WTC11 (cell line): ENCODE measurements around the gene AKR7A2. TPM values are rescaled to one million over a fixed set of nuclear protein-coding genes. Genes with fewer than 3 reads are reported as not detected.
A peak's percentile ranks its signal among the peaks of the same experiment; 100 is the strongest.

Source experiments
- ELF4 ChIP-seq: sonication (generic); formaldehyde crosslinking; IDR thresholded peaks from 2 replicates; pipeline ENCODE4 v1.8.1; 2022; ENCODE audit warnings: low read depth, mild to moderate bottlenecking, moderate library complexity, missing genetic modification reagents
- EMX1 ChIP-seq: fragments of 250-450 bp; sonication (Bioruptor Pico); IDR thresholded peaks from 2 replicates; pipeline ENCODE4 v1.8.0; 2021; ENCODE audit warnings: mild to moderate bottlenecking
- ETV6 ChIP-seq: sonication (generic); formaldehyde crosslinking; IDR thresholded peaks from 2 replicates; pipeline ENCODE4 v1.8.1; 2022; ENCODE audit warnings: mild to moderate bottlenecking, missing genetic modification reagents
- FOXK1 ChIP-seq: sonication (generic); formaldehyde crosslinking; IDR thresholded peaks from 2 replicates; pipeline ENCODE4 v1.8.0; 2022; ENCODE audit warnings: mild to moderate bottlenecking, moderate library complexity, missing genetic modification reagents
- GRHL2 ChIP-seq: fragments of 250-450 bp; sonication (Bioruptor Pico); IDR thresholded peaks from 2 replicates; pipeline ENCODE4 v1.8.0; 2022; ENCODE audit warnings: mild to moderate bottlenecking, moderate library complexity; ENCODE audit not compliant: insufficient replicate concordance, severe bottlenecking
- GTF2I ChIP-seq: fragments of 250-450 bp; sonication (Bioruptor Pico); conservative IDR thresholded peaks from 2 replicates; pipeline ENCODE4 v1.4.0; 2021; ENCODE audit warnings: mild to moderate bottlenecking
- HMGA2 ChIP-seq: fragments of 250-450 bp; sonication (Bioruptor Pico); IDR thresholded peaks from 2 replicates; pipeline ENCODE4 v1.4.0; 2021; ENCODE audit warnings: mild to moderate bottlenecking, moderate library complexity
- JUN ChIP-seq: sonication (generic); formaldehyde crosslinking; IDR thresholded peaks from 2 replicates; pipeline ENCODE4 v1.8.0; 2023; ENCODE audit warnings: mild to moderate bottlenecking, missing genetic modification reagents
- NFE2L1 ChIP-seq: sonication (generic); formaldehyde crosslinking; IDR thresholded peaks from 2 replicates; pipeline ENCODE4 v1.8.1; 2023; ENCODE audit warnings: missing genetic modification reagents
- NR3C1 ChIP-seq: sonication (generic); formaldehyde crosslinking; conservative IDR thresholded peaks from 2 replicates; pipeline ENCODE4 v1.8.1; 2023; ENCODE audit warnings: low read depth, mild to moderate bottlenecking, missing genetic modification reagents
- OVOL2 ChIP-seq: fragments of 250-450 bp; sonication (Bioruptor Pico); IDR thresholded peaks from 2 replicates; pipeline ENCODE4 v1.9.0; 2021; ENCODE audit warnings: mild to moderate bottlenecking, borderline replicate concordance
- SOX15 ChIP-seq: fragments of 250-450 bp; sonication (Bioruptor Pico); IDR thresholded peaks from 2 replicates; pipeline ENCODE4 v1.9.0; 2021; ENCODE audit warnings: mild to moderate bottlenecking
- TCF7 ChIP-seq: sonication (generic); formaldehyde crosslinking; IDR thresholded peaks from 2 replicates; pipeline ENCODE4 v1.8.0; 2022; ENCODE audit warnings: mild to moderate bottlenecking, low read depth, missing genetic modification reagents, moderate library complexity
- TEAD1 ChIP-seq: sonication (generic); formaldehyde crosslinking; IDR thresholded peaks from 2 replicates; pipeline ENCODE4 v1.8.0; 2022; ENCODE audit warnings: mild to moderate bottlenecking, missing genetic modification reagents
- TP53 ChIP-seq: sonication (generic); formaldehyde crosslinking; IDR thresholded peaks from 2 replicates; pipeline ENCODE4 v1.8.1; 2023; ENCODE audit warnings: mild to moderate bottlenecking, missing genetic modification reagents
- ZBTB21 ChIP-seq: sonication (generic); formaldehyde crosslinking; IDR thresholded peaks from 2 replicates; pipeline ENCODE4 v1.8.1; 2023; ENCODE audit warnings: mild to moderate bottlenecking, missing genetic modification reagents, borderline replicate concordance
- ZNF121 ChIP-seq: sonication (generic); formaldehyde crosslinking; IDR thresholded peaks from 2 replicates; pipeline ENCODE4 v1.8.0; 2023; ENCODE audit warnings: missing genetic modification reagents
- ZNF219 ChIP-seq: sonication (generic); formaldehyde crosslinking; IDR thresholded peaks from 2 replicates; pipeline ENCODE4 v1.8.0; 2023; ENCODE audit warnings: missing genetic modification reagents, mild to moderate bottlenecking, borderline replicate concordance
- ZNF263 ChIP-seq: sonication (generic); formaldehyde crosslinking; IDR thresholded peaks from 2 replicates; pipeline ENCODE4 v1.8.1; 2022; ENCODE audit warnings: low read depth, mild to moderate bottlenecking, moderate library complexity, missing genetic modification reagents
- ZNF416 ChIP-seq: fragments of 250-450 bp; sonication (Bioruptor Pico); IDR thresholded peaks from 2 replicates; pipeline ENCODE4 v1.9.0; 2021; ENCODE audit warnings: mild to moderate bottlenecking, inconsistent platforms
- ZNF671 ChIP-seq: fragments of 250-450 bp; sonication (Bioruptor Pico); IDR thresholded peaks from 2 replicates; pipeline ENCODE4 v1.8.0; 2021; ENCODE audit warnings: mild to moderate bottlenecking
- total RNA-seq: library from RNA; stranded (reverse); gene quantifications from 3 replicates; pipeline ENCODE4 v1.2.3, GENCODE V29; 2021
- TF ChIP-seq, protein P1 (sequence below): sonication (generic); formaldehyde crosslinking; IDR thresholded peaks from 2 replicates; pipeline ENCODE4 v1.8.0; 2023; ENCODE audit warnings: mild to moderate bottlenecking, missing genetic modification reagents
- TF ChIP-seq, protein P2 (sequence below): sonication (generic); formaldehyde crosslinking; IDR thresholded peaks from 2 replicates; pipeline ENCODE4 v1.8.0; 2023; ENCODE audit warnings: missing genetic modification reagents
- TF ChIP-seq, protein P3 (sequence below): sonication (generic); formaldehyde crosslinking; IDR thresholded peaks from 2 replicates; pipeline ENCODE4 v1.8.1; 2022; ENCODE audit warnings: low read depth, missing genetic modification reagents, borderline replicate concordance
- TF ChIP-seq, protein P4 (sequence below): sonication (generic); formaldehyde crosslinking; IDR thresholded peaks from 2 replicates; pipeline ENCODE4 v1.8.0; 2022; ENCODE audit warnings: mild to moderate bottlenecking, missing genetic modification reagents
- TF ChIP-seq, protein P5 (sequence below): fragments of 200-600 bp; IDR thresholded peaks from 2 replicates; pipeline ENCODE4 v1.8.0; 2022; ENCODE audit warnings: antibody characterized with exemption
- TF ChIP-seq, protein P6 (sequence below): sonication (generic); formaldehyde crosslinking; IDR thresholded peaks from 2 replicates; pipeline ENCODE4 v1.8.1; 2023; ENCODE audit warnings: mild to moderate bottlenecking, missing genetic modification reagents, moderate library complexity
- TF ChIP-seq, protein P7 (sequence below): sonication (generic); formaldehyde crosslinking; IDR thresholded peaks from 2 replicates; pipeline ENCODE4 v1.8.0; 2022; ENCODE audit warnings: missing genetic modification reagents

The AKR7A2 gene
- total RNA-seq, 1 experiment from 2014 or later, result 43.4 TPM

DNA sequence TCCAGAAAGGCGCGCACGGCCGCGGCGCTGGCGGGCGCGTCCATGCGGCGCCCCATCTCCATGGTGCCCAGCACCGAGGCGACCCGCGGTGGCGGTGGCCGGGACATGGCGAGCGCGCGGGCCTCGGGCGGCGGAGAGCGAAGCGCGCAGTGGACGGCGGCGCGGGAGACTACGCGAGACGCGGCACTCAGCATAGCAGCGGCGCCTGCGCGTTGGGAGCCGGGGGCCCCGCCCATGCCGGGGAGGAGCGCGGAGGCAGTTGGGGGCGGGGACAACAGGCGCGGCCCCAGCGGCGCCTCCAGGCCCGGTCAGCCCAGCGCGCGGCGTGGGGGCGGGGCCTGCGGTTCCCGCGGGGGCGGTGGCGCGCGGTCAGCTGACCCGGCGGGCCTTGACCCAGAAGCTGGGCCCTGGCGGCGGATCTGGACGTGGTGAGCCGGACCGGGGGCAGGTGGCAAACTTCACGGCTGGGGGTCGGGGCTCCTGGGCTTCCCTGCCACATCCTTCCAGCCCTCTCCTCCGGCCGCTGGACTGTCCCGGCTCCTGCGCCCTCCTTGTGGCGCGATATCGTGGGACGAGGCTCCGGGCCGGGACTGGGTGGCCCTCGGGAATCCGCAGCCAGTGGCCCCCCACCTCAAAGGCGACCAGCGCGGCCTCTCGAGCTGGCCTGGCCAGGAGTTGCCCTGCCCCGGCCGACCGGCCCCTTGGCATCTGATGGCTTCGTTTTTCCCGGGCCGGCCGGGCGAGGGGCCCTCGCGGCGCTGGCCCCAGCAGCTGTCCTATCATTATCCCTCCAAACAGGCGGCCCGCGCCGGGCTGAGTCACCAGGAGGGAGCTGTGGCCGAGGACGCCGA, at the start of gene AKR7A2, which contains the start of gene SLC66A1 (continued):
- TF ChIP-seq, protein P1, sequence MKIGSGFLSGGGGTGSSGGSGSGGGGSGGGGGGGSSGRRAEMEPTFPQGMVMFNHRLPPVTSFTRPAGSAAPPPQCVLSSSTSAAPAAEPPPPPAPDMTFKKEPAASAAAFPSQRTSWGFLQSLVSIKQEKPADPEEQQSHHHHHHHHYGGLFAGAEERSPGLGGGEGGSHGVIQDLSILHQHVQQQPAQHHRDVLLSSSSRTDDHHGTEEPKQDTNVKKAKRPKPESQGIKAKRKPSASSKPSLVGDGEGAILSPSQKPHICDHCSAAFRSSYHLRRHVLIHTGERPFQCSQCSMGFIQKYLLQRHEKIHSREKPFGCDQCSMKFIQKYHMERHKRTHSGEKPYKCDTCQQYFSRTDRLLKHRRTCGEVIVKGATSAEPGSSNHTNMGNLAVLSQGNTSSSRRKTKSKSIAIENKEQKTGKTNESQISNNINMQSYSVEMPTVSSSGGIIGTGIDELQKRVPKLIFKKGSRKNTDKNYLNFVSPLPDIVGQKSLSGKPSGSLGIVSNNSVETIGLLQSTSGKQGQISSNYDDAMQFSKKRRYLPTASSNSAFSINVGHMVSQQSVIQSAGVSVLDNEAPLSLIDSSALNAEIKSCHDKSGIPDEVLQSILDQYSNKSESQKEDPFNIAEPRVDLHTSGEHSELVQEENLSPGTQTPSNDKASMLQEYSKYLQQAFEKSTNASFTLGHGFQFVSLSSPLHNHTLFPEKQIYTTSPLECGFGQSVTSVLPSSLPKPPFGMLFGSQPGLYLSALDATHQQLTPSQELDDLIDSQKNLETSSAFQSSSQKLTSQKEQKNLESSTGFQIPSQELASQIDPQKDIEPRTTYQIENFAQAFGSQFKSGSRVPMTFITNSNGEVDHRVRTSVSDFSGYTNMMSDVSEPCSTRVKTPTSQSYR (CRISPR knock-in tag), result no peak
- TF ChIP-seq ZNF416 (CRISPR knock-in tag), result no peak
- no peak for TF ChIP-seq ZNF121 (CRISPR knock-in tag)
- 0 out of 2 replicates have a peak, but pooled peaks have one; percentile 32 for TF ChIP-seq NFE2L1
- peak; percentile 52; the same call in 1 of the 2 replicates for TF ChIP-seq ETV6 (CRISPR knock-in tag)
- no peak for TF ChIP-seq ZBTB21 (CRISPR knock-in tag)
- peak; percentile 53; the same call in 1 of the 2 replicates for TF ChIP-seq FOXK1 (CRISPR knock-in tag)
- TF ChIP-seq, protein P2, sequence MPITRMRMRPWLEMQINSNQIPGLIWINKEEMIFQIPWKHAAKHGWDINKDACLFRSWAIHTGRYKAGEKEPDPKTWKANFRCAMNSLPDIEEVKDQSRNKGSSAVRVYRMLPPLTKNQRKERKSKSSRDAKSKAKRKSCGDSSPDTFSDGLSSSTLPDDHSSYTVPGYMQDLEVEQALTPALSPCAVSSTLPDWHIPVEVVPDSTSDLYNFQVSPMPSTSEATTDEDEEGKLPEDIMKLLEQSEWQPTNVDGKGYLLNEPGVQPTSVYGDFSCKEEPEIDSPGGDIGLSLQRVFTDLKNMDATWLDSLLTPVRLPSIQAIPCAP (CRISPR knock-in tag), result no peak; the same call in 1 of the 2 replicates
- TF ChIP-seq, protein P3, sequence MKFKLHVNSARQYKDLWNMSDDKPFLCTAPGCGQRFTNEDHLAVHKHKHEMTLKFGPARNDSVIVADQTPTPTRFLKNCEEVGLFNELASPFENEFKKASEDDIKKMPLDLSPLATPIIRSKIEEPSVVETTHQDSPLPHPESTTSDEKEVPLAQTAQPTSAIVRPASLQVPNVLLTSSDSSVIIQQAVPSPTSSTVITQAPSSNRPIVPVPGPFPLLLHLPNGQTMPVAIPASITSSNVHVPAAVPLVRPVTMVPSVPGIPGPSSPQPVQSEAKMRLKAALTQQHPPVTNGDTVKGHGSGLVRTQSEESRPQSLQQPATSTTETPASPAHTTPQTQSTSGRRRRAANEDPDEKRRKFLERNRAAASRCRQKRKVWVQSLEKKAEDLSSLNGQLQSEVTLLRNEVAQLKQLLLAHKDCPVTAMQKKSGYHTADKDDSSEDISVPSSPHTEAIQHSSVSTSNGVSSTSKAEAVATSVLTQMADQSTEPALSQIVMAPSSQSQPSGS (CRISPR knock-in tag), result no peak
- no peak for TF ChIP-seq OVOL2 (CRISPR knock-in tag)
- no peak for TF ChIP-seq HMGA2 (CRISPR knock-in tag)
- TF ChIP-seq, protein P4, sequence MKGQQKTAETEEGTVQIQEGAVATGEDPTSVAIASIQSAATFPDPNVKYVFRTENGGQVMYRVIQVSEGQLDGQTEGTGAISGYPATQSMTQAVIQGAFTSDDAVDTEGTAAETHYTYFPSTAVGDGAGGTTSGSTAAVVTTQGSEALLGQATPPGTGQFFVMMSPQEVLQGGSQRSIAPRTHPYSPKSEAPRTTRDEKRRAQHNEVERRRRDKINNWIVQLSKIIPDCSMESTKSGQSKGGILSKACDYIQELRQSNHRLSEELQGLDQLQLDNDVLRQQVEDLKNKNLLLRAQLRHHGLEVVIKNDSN, result peak; percentile 85
- TF ChIP-seq, protein P5, sequence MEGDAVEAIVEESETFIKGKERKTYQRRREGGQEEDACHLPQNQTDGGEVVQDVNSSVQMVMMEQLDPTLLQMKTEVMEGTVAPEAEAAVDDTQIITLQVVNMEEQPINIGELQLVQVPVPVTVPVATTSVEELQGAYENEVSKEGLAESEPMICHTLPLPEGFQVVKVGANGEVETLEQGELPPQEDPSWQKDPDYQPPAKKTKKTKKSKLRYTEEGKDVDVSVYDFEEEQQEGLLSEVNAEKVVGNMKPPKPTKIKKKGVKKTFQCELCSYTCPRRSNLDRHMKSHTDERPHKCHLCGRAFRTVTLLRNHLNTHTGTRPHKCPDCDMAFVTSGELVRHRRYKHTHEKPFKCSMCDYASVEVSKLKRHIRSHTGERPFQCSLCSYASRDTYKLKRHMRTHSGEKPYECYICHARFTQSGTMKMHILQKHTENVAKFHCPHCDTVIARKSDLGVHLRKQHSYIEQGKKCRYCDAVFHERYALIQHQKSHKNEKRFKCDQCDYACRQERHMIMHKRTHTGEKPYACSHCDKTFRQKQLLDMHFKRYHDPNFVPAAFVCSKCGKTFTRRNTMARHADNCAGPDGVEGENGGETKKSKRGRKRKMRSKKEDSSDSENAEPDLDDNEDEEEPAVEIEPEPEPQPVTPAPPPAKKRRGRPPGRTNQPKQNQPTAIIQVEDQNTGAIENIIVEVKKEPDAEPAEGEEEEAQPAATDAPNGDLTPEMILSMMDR, result no peak
- TF ChIP-seq SOX15 (CRISPR knock-in tag), result no peak
- no peak for TF ChIP-seq ZNF263
- no peak for TF ChIP-seq GRHL2 (CRISPR knock-in tag)
- no peak for TF ChIP-seq GTF2I (CRISPR knock-in tag)
- no peak for TF ChIP-seq TP53 (CRISPR knock-in tag)
- TF ChIP-seq TCF7, result no peak; the same call in 1 of the 2 replicates
- TF ChIP-seq TEAD1, result no peak
- TF ChIP-seq ZNF671 (CRISPR knock-in tag), result no peak
- TF ChIP-seq JUN, result no peak
- TF ChIP-seq, protein P6, sequence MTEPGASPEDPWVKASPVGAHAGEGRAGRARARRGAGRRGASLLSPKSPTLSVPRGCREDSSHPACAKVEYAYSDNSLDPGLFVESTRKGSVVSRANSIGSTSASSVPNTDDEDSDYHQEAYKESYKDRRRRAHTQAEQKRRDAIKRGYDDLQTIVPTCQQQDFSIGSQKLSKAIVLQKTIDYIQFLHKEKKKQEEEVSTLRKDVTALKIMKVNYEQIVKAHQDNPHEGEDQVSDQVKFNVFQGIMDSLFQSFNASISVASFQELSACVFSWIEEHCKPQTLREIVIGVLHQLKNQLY (CRISPR knock-in tag), result no peak
- TF ChIP-seq ELF4 (CRISPR knock-in tag), result peak; percentile 74; the same call in 1 of the 2 replicates
- TF ChIP-seq ZNF219 (CRISPR knock-in tag), result no peak; the same call in 1 of the 2 replicates
- no peak for TF ChIP-seq EMX1
- TF ChIP-seq NR3C1 (CRISPR knock-in tag), result no peak
- TF ChIP-seq, protein P7, sequence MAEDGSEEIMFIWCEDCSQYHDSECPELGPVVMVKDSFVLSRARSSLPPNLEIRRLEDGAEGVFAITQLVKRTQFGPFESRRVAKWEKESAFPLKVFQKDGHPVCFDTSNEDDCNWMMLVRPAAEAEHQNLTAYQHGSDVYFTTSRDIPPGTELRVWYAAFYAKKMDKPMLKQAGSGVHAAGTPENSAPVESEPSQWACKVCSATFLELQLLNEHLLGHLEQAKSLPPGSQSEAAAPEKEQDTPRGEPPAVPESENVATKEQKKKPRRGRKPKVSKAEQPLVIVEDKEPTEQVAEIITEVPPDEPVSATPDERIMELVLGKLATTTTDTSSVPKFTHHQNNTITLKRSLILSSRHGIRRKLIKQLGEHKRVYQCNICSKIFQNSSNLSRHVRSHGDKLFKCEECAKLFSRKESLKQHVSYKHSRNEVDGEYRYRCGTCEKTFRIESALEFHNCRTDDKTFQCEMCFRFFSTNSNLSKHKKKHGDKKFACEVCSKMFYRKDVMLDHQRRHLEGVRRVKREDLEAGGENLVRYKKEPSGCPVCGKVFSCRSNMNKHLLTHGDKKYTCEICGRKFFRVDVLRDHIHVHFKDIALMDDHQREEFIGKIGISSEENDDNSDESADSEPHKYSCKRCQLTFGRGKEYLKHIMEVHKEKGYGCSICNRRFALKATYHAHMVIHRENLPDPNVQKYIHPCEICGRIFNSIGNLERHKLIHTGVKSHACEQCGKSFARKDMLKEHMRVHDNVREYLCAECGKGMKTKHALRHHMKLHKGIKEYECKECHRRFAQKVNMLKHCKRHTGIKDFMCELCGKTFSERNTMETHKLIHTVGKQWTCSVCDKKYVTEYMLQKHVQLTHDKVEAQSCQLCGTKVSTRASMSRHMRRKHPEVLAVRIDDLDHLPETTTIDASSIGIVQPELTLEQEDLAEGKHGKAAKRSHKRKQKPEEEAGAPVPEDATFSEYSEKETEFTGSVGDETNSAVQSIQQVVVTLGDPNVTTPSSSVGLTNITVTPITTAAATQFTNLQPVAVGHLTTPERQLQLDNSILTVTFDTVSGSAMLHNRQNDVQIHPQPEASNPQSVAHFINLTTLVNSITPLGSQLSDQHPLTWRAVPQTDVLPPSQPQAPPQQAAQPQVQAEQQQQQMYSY (CRISPR knock-in tag), result no peak
